A673 (cell line): ENCODE data around the gene C17orf113. TPM values are rescaled to one million over a fixed set of nuclear protein-coding genes. Genes with fewer than 3 reads are reported as not detected.
A peak's percentile ranks its signal among the peaks of the same experiment; 100 is the strongest.

Experiments
- BruUV-seq: library from RNA; stranded (reverse); fragments of 400-500 nt; replicated peaks from 2 replicates; lab custom pipeline; 2021; lab: Mats Ljungman, UMichigan
- CTCF ChIA-PET: fragments of 300-600 bp; sonication (Branson Sonifier 250); formaldehyde crosslinking; loops from one replicate; lab custom pipeline; 2022; ENCODE audit warnings: antibody characterized with exemption; lab: Charles Lee
- POLR2A ChIA-PET: fragments of 300-600 bp; sonication (Branson Sonifier 250); formaldehyde crosslinking; loops from one replicate; lab custom pipeline; 2022; ENCODE audit warnings: antibody characterized with exemption; ENCODE audit not compliant: low non-redundant PET; lab: Charles Lee
- DNase-seq: peaks from one replicate; pipeline ENCODE4 v3.0.0-alpha.2; 2015; ENCODE audit warnings: low spot score
- H3K27ac ChIP-seq: fragments of 200-600 bp; sonication (generic); 2 replicates; pipeline ENCODE4 v1.5.1; 2016; ENCODE audit warnings: mixed run types, low read depth, mild to moderate bottlenecking, mixed read lengths, antibody characterized with exemption, low read length; ENCODE audit not compliant: poor library complexity, severe bottlenecking
- H3K27me3 ChIP-seq: fragments of 200-600 bp; sonication (generic); replicated peaks from 2 replicates; pipeline ENCODE4 v1.6.1; 2017; ENCODE audit warnings: mixed run types, low read depth, mild to moderate bottlenecking, mixed read lengths, antibody characterized with exemption, low read length; ENCODE audit not compliant: insufficient read depth, poor library complexity
- H3K36me3 ChIP-seq: fragments of 200-600 bp; sonication (generic); 2 replicates; pipeline ENCODE4 v1.6.1; 2016; ENCODE audit warnings: mixed run types, mild to moderate bottlenecking, mixed read lengths, antibody characterized with exemption, low read length; ENCODE audit not compliant: insufficient read depth, poor library complexity, severe bottlenecking
- H3K4me1 ChIP-seq: fragments of 200-600 bp; sonication (generic); 2 replicates; pipeline ENCODE4 v1.6.1; 2017; ENCODE audit warnings: mixed run types, mild to moderate bottlenecking, mixed read lengths, antibody characterized with exemption, low read length; ENCODE audit not compliant: insufficient read depth, poor library complexity, severe bottlenecking
- H3K4me3 ChIP-seq: fragments of 200-600 bp; sonication (generic); 2 replicates; pipeline ENCODE4 v1.5.1; 2016; ENCODE audit warnings: low read depth, mixed run types, mild to moderate bottlenecking, mixed read lengths, low read length; ENCODE audit not compliant: poor library complexity, severe bottlenecking
- H3K9me3 ChIP-seq: fragments of 200-600 bp; sonication (generic); 2 replicates; pipeline ENCODE4 v1.6.1; 2016; ENCODE audit warnings: mixed run types, low read depth, mild to moderate bottlenecking, mixed read lengths, antibody characterized with exemption, low read length; ENCODE audit not compliant: poor library complexity, severe bottlenecking
- EZH2 ChIP-seq: fragments of 200-600 bp; sonication (generic); IDR thresholded peaks from 2 replicates; pipeline ENCODE4 v1.6.1; 2017; ENCODE audit warnings: borderline replicate concordance, low read depth, mild to moderate bottlenecking, mixed read lengths, antibody characterized with exemption, low read length; ENCODE audit not compliant: poor library complexity, severe bottlenecking
- intact Hi-C: fragments of 100-400 bp; cut with micrococcal nuclease; formaldehyde crosslinking; loops from one replicate; pipeline ENCODE4 v1.10.0; 2022; ENCODE audit not compliant: unreplicated experiment
- total RNA-seq: library from RNA; stranded (reverse); gene quantifications from 2 replicates; pipeline ENCODE4 v1.2.3, GENCODE V29; 2021
- TF ChIP-seq, protein P1 (sequence below): fragments of 300-800, 200-600 bp; sonication (generic); conservative IDR thresholded peaks from 2 replicates; pipeline ENCODE4 v1.5.1; 2017; ENCODE audit warnings: low read depth, mild to moderate bottlenecking, antibody characterized with exemption, low read length, moderate library complexity, mixed read lengths

Gene C17orf113
- total RNA-seq, 1 experiment from 2014 or later = 0.41 TPM

DNA sequence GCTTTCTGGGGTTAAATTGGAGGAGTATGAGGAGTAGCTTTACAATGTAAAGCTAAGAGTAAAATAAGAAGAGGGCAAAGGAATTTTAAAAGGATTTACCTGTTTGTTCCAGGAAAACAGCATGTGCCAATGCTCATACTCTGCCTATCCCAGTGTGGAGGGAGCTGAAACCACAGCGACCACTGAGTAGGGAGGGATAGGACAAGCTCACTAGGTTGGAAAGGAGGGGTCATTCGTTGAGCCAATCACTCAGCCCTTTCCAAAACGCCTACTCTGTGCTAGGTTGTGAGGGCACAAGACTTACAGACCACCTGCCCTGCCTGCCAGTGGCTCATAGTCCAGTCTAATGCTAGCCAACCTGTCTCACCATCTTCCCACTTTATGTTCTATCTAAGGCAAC, 32.1 kb downstream of the C17orf113 start:
- DNase-seq = no peak
- ChIA-PET CTCF (interaction anchor here (0.6 to 1.1 kb wide), 2 partner anchors 52 to 191 kb away, joined by 3 to 9 read pairs; partner anchors contain the start of gene CNP), POLR2A (interaction anchor here (0.5 to 0.7 kb wide), 2 partner anchors 52 to 186 kb away, joined by 3 to 4 read pairs; no protein-coding TSS in a partner anchor)
- no peak for TF ChIP-seq EZH2
- TF ChIP-seq, protein P1, sequence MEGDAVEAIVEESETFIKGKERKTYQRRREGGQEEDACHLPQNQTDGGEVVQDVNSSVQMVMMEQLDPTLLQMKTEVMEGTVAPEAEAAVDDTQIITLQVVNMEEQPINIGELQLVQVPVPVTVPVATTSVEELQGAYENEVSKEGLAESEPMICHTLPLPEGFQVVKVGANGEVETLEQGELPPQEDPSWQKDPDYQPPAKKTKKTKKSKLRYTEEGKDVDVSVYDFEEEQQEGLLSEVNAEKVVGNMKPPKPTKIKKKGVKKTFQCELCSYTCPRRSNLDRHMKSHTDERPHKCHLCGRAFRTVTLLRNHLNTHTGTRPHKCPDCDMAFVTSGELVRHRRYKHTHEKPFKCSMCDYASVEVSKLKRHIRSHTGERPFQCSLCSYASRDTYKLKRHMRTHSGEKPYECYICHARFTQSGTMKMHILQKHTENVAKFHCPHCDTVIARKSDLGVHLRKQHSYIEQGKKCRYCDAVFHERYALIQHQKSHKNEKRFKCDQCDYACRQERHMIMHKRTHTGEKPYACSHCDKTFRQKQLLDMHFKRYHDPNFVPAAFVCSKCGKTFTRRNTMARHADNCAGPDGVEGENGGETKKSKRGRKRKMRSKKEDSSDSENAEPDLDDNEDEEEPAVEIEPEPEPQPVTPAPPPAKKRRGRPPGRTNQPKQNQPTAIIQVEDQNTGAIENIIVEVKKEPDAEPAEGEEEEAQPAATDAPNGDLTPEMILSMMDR = no peak
- Histone ChIP-seq H3K9me3 (no peaks in the 10 kb centered on the region), H3K27ac (peak overlapping the region; percentile 94), H3K4me1 (no peaks in the 10 kb centered on the region), H3K27me3 (no peaks in the 10 kb centered on the region), H3K4me3 (peak overlapping the region; percentile 79), H3K36me3 (no peaks in the 10 kb centered on the region)
- no TSS peak for BruUV-seq
- intact Hi-C loops = no loop called here

DNA sequence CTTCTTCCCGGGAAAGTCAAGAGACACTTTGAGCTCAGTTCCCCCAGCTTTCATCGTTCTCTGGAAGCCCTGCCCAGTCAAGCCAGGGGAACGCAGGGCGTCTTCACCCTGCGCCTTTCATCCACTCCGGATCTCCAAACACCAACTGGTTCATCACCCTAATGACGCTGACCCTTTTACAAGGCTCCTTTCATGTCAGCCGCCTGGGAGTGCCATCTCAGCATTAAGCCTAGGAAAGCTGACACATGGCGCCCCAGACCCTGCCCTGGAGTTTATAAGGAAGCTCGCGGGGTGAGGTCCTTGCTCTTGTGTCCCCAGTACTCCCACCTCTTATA, 32.6 kb downstream of the C17orf113 start:
- POLR2A ChIA-PET = no interaction called here
- H3K4me1 ChIP-seq = no peaks in the 10 kb centered on the region
- no peak for DNase-seq
- peak overlapping the region; percentile 79 for H3K4me3 ChIP-seq
- no TSS peak for BruUV-seq
- TF ChIP-seq, protein P1 = no peak
- no peak for TF ChIP-seq EZH2
- H3K36me3 ChIP-seq = no peaks in the 10 kb centered on the region
- H3K27me3 ChIP-seq = no peaks in the 10 kb centered on the region
- CTCF ChIA-PET = interaction anchor here (0.5 to 0.6 kb wide), 2 partner anchors 191 to 405 kb away, joined by 3 read pairs; partner anchors contain the start of gene CAVIN1
- intact Hi-C loops = no loop called here
- peak overlapping the region; percentile 94 for H3K27ac ChIP-seq
- H3K9me3 ChIP-seq = no peaks in the 10 kb centered on the region

- TF ChIP-seq, protein P1 = no peak
- TF ChIP-seq EZH2 = no peak
- TSS peak; percentile 70 for BruUV-seq
- no peaks in the 10 kb centered on the region for H3K27me3 ChIP-seq
- peak; percentile 92 for DNase-seq
- no peaks in the 10 kb centered on the region for H3K36me3 ChIP-seq
- H3K9me3 ChIP-seq = no peaks in the 10 kb centered on the region
- POLR2A ChIA-PET = interaction anchor here (0.7 kb wide), 1 partner anchor 12 kb away, joined by 3 read pairs; no protein-coding TSS in a partner anchor
- CTCF ChIA-PET = interaction anchor here (0.5 to 0.6 kb wide), 2 partner anchors 190 to 406 kb away, joined by 3 read pairs; partner anchors contain the start of gene CAVIN1
- peak within 1 kb of the TSS; percentile 79 for H3K4me3 ChIP-seq
- no peaks in the 10 kb centered on the region for H3K4me1 ChIP-seq
- H3K27ac ChIP-seq = peak within 1 kb of the TSS; percentile 94
- intact Hi-C loops = no loop called here
Measured at GRCh38 chr17:42016941-42017865, 33.2 kb downstream of the C17orf113 start, which contains the start of gene DNAJC7. Gene DNAJC7, minus strand, starts transcription at chr17:42017439. Its CDS starts 23 bp downstream, at chr17:42017416.
